DOHH2 (cell line): ENCODE measurements around the gene ARHGAP24.

ENCODE experiments used
- CTCF ChIP-seq: fragments of 200-600 bp; sonication (generic); IDR thresholded peaks from one replicate; pipeline ENCODE4 v1.5.1; 2014; ENCODE audit warnings: antibody characterized with exemption, mild to moderate bottlenecking, low read depth, low read length; ENCODE audit not compliant: poor library complexity, severe bottlenecking
- EZH2phosphoT487 ChIP-seq: fragments of 200-600 bp; sonication (generic); IDR thresholded peaks from 2 replicates; pipeline ENCODE4 v1.6.1; 2017; ENCODE audit warnings: borderline replicate concordance, mild to moderate bottlenecking, antibody characterized with exemption, low read length, moderate library complexity, mixed read lengths

DNA sequence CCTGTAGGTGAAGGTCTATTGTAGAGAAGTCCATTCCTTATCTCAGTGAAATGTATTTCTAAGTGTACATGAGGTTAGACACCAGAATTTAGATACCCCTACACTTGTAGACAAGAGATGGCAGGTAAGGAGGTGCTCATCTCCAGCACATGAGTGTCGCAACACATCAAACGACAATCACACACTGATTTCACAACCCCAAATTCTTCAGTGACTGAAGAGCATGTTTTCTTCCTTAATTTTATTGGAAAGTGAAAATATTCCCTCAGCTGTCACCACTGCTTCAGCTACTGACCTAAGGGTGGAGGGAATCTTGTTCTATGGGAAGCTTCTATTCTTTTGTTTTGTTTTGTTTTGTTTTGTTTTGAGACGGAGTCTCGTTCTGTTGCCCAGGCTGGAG lies 280.3 kb downstream of the ARHGAP24 start:
- TF ChIP-seq CTCF (no peak), EZH2phosphoT487 (no peak)
